ENCODE data around the gene IHH.

Gene IHH

DNA sequence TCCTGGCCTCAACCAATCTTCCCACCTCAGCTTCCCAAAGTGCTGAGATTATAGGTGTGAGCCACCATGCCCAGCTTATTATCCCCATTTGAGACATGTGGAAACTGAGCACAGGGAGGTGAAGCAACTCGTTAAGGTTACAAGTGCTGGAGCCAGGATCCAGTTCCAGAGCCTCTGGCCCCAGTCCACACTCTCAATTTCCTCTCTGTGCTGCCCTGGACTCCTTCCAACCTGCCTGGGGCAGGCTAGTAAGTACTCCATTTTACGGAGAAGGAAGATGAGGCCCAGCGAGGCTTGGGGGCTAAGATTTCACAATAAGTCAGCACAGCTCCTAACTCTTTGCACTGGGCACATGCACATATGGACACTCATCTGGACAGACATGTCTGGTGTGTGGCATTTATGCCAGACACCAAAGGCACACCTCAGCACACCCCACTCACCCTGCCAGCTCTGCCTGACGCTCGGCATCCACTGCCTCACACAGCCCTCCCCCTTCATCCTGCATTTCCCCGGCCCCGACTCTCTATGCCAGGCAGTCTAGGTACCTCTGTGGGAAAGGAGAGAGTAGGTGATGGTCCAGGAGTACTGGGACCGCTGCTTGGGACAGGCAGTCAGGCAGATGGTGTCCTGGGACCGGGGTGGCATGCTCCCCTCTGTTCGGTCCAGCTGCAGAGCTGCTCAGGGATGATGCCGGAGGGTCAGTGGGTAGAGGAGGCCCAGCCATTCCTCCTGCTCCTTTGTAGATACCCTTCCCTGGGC is 39.9 kb downstream of the IHH start:
- TF ChIP-seq, protein P1, sequence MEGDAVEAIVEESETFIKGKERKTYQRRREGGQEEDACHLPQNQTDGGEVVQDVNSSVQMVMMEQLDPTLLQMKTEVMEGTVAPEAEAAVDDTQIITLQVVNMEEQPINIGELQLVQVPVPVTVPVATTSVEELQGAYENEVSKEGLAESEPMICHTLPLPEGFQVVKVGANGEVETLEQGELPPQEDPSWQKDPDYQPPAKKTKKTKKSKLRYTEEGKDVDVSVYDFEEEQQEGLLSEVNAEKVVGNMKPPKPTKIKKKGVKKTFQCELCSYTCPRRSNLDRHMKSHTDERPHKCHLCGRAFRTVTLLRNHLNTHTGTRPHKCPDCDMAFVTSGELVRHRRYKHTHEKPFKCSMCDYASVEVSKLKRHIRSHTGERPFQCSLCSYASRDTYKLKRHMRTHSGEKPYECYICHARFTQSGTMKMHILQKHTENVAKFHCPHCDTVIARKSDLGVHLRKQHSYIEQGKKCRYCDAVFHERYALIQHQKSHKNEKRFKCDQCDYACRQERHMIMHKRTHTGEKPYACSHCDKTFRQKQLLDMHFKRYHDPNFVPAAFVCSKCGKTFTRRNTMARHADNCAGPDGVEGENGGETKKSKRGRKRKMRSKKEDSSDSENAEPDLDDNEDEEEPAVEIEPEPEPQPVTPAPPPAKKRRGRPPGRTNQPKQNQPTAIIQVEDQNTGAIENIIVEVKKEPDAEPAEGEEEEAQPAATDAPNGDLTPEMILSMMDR (IDR thresholded peaks at IDR 0.05), result no peak
- DNase-seq (ENCODE audit: low spot score), result no peak
- Histone ChIP-seq H3K4me3 (no peak overlapping the region), H3K27ac (no peak overlapping the region)

DNA sequence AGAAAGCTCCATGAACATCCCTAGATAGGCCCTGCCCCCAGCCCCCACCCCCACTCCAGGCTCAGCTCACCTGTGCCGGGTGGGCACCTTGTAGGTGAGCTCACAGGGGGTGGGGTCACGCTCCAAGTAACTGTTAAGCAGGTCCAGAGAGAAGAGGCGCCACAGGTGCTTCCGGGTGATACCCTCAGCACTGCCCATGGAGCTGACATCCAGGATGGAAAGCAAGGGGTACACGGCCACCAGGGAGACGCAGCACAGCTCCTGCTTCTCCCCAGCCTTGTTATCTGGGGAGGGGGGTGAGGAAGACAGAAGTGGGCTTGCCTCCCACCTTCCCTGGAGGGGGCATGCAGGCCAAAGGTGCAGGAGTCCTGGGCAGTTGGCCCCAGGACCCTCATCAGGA is 41.3 kb downstream of the IHH start:
- TF ChIP-seq, protein P1 (IDR thresholded peaks at IDR 0.05), result no peak
- no peak overlapping the region for H3K27ac ChIP-seq
- no peak for DNase-seq (ENCODE audit: low spot score)

DNA sequence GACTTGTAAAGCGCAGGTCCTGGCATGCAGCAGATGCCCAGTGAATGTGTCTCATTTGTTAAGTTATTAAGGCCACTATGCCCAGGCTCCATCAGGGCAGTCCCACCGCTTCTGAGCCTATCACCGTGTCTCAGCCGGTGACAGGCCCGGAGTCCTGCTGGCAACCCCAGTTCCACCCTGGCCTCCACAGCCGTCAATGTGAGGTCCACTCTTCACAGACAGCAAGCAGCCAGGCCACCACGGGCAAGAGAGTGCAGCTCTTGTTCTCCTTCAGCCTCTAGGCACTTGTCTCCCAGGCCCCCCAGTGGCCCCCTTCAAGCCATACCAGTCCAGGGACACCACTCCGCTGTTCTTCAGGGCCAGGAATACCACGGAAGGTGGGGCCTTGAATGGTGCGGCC is 42.0 kb downstream of the IHH start:
- TF ChIP-seq, protein P1 (IDR thresholded peaks at IDR 0.05), result no peak
- Histone ChIP-seq H3K27ac (no peak overlapping the region), H3K4me3 (no peak overlapping the region)
- DNase-seq (ENCODE audit: low spot score), result no peak

More for the DNA sequence above, 41.3 kb downstream of the IHH start:
- no peak overlapping the region for H3K4me3 ChIP-seq

DNA sequence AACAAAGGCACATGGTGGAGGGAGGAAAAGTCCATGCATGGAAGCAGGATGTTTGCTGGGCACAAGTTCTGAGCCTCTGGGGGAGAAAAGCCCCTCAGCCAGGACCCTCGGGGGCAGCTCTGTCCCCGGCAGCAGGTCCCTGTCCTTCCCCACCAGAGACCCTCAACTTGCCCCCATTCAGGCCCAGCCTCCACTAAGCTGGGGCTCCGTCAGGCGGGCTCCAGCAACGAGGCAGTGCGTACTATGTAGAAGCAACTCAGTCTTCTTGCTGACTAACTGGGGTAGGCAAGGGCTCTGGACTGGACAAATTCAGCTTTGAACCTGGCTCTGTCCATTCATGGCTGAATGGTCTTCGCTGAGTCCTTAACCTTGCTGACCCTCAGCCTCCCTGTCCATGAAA is 42.4 kb downstream of the IHH start:
- no peak for DNase-seq (ENCODE audit: low spot score)
- Histone ChIP-seq H3K27ac (no peak overlapping the region), H3K4me3 (no peak overlapping the region)
- TF ChIP-seq, protein P1 (IDR thresholded peaks at IDR 0.05), result no peak

DNA sequence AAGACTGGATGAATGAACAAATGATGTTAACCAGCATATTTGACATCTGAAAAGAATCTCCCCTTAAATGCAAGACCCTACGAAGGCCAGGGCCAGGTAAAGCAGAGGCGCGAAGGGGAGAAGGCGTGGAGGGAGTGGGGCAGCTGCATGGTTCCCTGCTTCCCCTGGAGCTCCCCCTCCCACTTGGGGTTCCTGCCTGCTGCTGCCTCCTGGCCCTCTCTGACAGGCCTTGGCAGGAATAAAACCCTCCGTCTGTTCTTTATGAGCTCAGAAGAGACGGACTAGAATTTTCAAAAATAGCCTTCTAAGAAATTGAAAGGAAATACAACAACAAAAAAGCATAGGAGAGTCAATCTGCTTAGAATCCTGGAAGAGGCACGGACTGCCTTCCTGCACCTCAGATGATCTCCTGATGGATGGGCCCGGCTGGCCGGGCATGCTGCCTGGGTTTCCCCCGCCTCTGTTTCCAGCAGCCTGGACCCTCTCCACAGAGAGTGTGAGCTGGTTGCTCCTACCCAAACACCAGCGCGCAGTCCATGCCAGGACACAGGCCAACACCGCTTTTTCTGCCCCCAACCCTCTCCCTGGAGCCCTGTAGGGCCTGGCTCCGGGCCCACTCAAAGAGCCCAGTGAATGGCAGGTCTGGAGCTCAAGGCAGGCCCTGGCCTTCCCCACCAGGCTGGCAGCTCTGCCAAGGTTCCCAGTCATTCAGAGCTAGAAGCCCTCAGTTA is 43.4 kb downstream of the IHH start:
- Histone ChIP-seq H3K27ac (no peak overlapping the region), H3K4me3 (no peak overlapping the region)
- TF ChIP-seq, protein P1 (IDR thresholded peaks at IDR 0.05), result no peak
- DNase-seq (ENCODE audit: low spot score), result no peak

DNA sequence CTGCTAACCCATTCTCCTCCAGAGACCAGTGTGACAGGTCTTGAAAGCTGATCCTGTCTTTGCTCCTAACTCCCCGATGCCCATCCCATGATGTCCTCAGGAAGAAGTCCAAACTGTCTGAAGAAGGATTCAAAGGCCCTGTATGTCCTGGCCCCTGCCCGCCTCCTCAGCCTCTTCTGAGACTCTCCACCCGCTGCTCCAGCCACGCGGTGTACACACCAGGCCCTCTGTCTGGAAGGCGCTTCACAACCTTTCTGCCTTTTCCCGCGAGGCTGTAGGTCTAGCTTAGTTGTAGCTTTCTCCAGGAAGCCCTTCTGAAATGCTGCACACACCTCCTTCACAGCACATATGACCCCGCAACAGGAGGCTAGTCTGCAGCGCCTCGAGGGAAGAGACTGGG is 44.0 kb downstream of the IHH start:
- Histone ChIP-seq H3K4me3 (no peak overlapping the region), H3K27ac (no peak overlapping the region)
- TF ChIP-seq, protein P1 (IDR thresholded peaks at IDR 0.05), result no peak
- DNase-seq (ENCODE audit: low spot score), result no peak

DNA sequence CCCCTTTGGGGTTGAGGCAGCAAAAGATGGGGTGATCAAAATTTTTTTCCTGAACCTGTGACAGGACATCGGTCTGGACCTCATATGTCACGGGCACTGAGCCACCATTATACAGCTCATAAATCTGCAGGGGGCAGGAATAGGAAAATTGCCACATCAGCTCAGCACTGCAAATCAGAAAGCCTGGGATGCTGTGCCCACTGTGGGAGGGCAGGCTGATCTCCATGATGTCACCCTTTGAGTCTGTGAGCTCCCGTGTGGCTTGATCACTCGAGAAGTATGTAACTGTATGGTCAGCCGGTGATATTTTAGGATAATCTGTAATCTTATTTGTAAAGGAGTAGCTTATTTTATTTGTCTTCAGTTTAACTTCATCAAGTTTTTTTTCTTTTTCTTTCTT is 49.8 kb downstream of the IHH start:
- Histone ChIP-seq H3K4me3 (no peak overlapping the region), H3K27ac (no peak overlapping the region)
- DNase-seq (ENCODE audit: low spot score), result no peak
- TF ChIP-seq, protein P1 (IDR thresholded peaks at IDR 0.05), result no peak
